ENCODE data around the gene NUP54.

NUP54 gene

DNA sequence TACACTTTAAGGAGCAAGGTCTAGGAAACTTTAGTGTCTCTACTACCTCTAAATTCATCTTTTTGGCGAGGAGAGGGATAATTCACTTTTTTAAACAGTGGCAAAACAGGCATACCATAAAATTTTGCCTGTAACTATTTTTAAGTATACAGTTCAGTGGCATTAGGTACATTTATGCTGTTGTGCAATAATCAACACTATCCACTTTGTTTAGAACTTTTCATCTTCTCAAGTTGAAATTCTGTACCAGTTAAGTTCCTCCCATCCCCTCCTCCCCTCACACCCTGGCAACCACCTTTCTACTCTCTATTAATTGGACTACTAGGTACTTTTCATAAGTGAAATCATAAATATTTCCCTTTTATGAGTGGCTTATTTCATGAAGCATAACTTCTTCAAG, 31.4 kb downstream of the NUP54 start:
- H3K9ac ChIP-seq (ENCODE audit: low read length), result no peak overlapping the region

DNA sequence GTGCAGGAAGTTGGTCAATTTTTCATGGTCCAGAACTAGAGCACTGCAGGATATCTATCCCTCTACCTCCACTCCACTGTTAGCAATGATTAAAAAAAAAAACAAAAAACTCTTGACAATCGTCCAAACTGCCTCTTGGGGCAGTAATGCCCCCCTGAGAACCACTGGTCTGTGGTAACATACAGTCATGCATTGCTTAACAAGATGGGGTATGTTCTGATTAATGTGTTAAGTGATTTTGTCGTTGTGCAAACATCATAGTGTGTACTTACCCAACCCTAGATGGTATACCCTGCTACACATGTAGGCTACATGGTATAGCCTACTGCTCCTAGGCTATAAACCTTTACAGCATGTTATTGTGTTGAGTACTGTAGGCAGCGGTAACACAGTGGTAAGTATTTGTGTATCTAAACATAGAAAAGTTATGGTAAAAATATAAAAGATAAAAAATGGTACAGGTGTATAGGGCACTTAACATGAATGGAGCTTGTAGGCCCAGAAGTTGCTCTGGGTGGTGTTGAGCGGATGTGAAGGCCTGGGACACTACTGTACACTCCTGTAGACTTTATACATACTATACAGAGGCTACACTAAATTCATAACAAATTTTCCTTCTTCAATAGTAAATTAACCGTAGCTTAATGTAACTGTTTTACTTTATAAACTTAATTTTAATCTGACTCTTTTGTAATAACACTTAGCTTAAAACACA, 39.6 kb downstream of the NUP54 start:
- peak; percentile 27 for DNase-seq
- TF ChIP-seq, protein P1, sequence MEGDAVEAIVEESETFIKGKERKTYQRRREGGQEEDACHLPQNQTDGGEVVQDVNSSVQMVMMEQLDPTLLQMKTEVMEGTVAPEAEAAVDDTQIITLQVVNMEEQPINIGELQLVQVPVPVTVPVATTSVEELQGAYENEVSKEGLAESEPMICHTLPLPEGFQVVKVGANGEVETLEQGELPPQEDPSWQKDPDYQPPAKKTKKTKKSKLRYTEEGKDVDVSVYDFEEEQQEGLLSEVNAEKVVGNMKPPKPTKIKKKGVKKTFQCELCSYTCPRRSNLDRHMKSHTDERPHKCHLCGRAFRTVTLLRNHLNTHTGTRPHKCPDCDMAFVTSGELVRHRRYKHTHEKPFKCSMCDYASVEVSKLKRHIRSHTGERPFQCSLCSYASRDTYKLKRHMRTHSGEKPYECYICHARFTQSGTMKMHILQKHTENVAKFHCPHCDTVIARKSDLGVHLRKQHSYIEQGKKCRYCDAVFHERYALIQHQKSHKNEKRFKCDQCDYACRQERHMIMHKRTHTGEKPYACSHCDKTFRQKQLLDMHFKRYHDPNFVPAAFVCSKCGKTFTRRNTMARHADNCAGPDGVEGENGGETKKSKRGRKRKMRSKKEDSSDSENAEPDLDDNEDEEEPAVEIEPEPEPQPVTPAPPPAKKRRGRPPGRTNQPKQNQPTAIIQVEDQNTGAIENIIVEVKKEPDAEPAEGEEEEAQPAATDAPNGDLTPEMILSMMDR (IDR thresholded peaks at IDR 0.05; ENCODE audit: low read length), result peak; percentile 30
- no peak for TF ChIP-seq EZH2 (optimal IDR thresholded peaks at IDR 0.05; ENCODE audit: low read depth, low read length)

More for the DNA sequence above, 31.4 kb downstream of the NUP54 start:
- no peak overlapping the region for H3K27ac ChIP-seq (ENCODE audit: low read length)
- no peak overlapping the region for H3K4me2 ChIP-seq (ENCODE audit: low read depth, low read length)
- no peak overlapping the region for H3K4me3 ChIP-seq (ENCODE audit: low read length)
- no peaks in the 10 kb centered on the region for H3F3A ChIP-seq (ENCODE audit: insufficient read depth, low read length)
- H3K9me3 ChIP-seq (replicated peaks; ENCODE audit: insufficient read depth, low read length), result no peaks in the 10 kb centered on the region
- H3K4me1 ChIP-seq (ENCODE audit: low read length), result no peaks in the 10 kb centered on the region
- no peaks in the 10 kb centered on the region for H3K79me2 ChIP-seq (ENCODE audit: low read length)
- no peaks in the 10 kb centered on the region for H3K9me2 ChIP-seq (replicated peaks; ENCODE audit: insufficient read depth, low read length)
- H4K20me1 ChIP-seq (ENCODE audit: insufficient read depth, low read length), result no peaks in the 10 kb centered on the region
- no peak overlapping the region for H2AFZ ChIP-seq (ENCODE audit: low read length)
- DNase-seq, result no peak
- H3K36me3 ChIP-seq (replicated peaks; ENCODE audit: insufficient read depth, low read length), result peaks cover 16% of the 10 kb centered on the region; the same call in 1 of the 2 replicates
- no peaks in the 10 kb centered on the region for H3K27me3 ChIP-seq (replicated peaks; ENCODE audit: insufficient read depth, low read length)
- TF ChIP-seq EZH2phosphoT487 (IDR thresholded peaks at IDR 0.05; ENCODE audit: low read length), result no peak

GRCh38 chr4:76106442-76106841, 41.8 kb downstream of the NUP54 start:
- H3K4me3 ChIP-seq (ENCODE audit: low read length), result no peak overlapping the region
- H3K27me3 ChIP-seq (replicated peaks; ENCODE audit: insufficient read depth, low read length), result no peaks in the 10 kb centered on the region
- no peak overlapping the region for H2AFZ ChIP-seq (ENCODE audit: low read length)
- H3K4me2 ChIP-seq (ENCODE audit: low read depth, low read length), result no peak overlapping the region
- no peaks in the 10 kb centered on the region for H4K20me1 ChIP-seq (ENCODE audit: insufficient read depth, low read length)
- no peaks in the 10 kb centered on the region for H3K79me2 ChIP-seq (ENCODE audit: low read length)
- H3K27ac ChIP-seq (ENCODE audit: low read length), result no peak overlapping the region
- no peak for TF ChIP-seq EZH2 (optimal IDR thresholded peaks at IDR 0.05; ENCODE audit: low read depth, low read length)
- no peak for TF ChIP-seq EZH2phosphoT487 (IDR thresholded peaks at IDR 0.05; ENCODE audit: low read length)
- TF ChIP-seq, protein P1 (IDR thresholded peaks at IDR 0.05; ENCODE audit: low read length), result no peak
- no peaks in the 10 kb centered on the region; the same call in 1 of the 2 replicates for H3F3A ChIP-seq (ENCODE audit: insufficient read depth, low read length)
- H3K4me1 ChIP-seq (ENCODE audit: low read length), result no peaks in the 10 kb centered on the region
- no peaks in the 10 kb centered on the region for H3K9me2 ChIP-seq (replicated peaks; ENCODE audit: insufficient read depth, low read length)
- no peaks in the 10 kb centered on the region for H3K36me3 ChIP-seq (replicated peaks; ENCODE audit: insufficient read depth, low read length)
- no peak for DNase-seq
- no peak overlapping the region for H3K9ac ChIP-seq (ENCODE audit: low read length)
- H3K9me3 ChIP-seq (replicated peaks; ENCODE audit: insufficient read depth, low read length), result no peaks in the 10 kb centered on the region

More for the DNA sequence above, 39.6 kb downstream of the NUP54 start:
- no peaks in the 10 kb centered on the region for H4K20me1 ChIP-seq (ENCODE audit: insufficient read depth, low read length)
- no peaks in the 10 kb centered on the region for H3K9me2 ChIP-seq (replicated peaks; ENCODE audit: insufficient read depth, low read length)
- H3K4me1 ChIP-seq (ENCODE audit: low read length), result no peaks in the 10 kb centered on the region
- no peak overlapping the region for H3K4me3 ChIP-seq (ENCODE audit: low read length)
- no peaks in the 10 kb centered on the region for H3K27me3 ChIP-seq (replicated peaks; ENCODE audit: insufficient read depth, low read length)
- no peak overlapping the region for H3K27ac ChIP-seq (ENCODE audit: low read length)
- no peaks in the 10 kb centered on the region for H3K9me3 ChIP-seq (replicated peaks; ENCODE audit: insufficient read depth, low read length)
- no peaks in the 10 kb centered on the region for H3K36me3 ChIP-seq (replicated peaks; ENCODE audit: insufficient read depth, low read length)
- H3K4me2 ChIP-seq (ENCODE audit: low read depth, low read length), result no peak overlapping the region
- H3K79me2 ChIP-seq (ENCODE audit: low read length), result no peaks in the 10 kb centered on the region
- H3K9ac ChIP-seq (ENCODE audit: low read length), result no peak overlapping the region
- no peaks in the 10 kb centered on the region; the same call in 1 of the 2 replicates for H3F3A ChIP-seq (ENCODE audit: insufficient read depth, low read length)
- no peak overlapping the region for H2AFZ ChIP-seq (ENCODE audit: low read length)

GRCh38 chr4:76105652-76106051, 42.5 kb downstream of the NUP54 start:
- no peaks in the 10 kb centered on the region for H3K4me1 ChIP-seq (ENCODE audit: low read length)
- TF ChIP-seq, protein P1 (IDR thresholded peaks at IDR 0.05; ENCODE audit: low read length), result no peak
- no peak for TF ChIP-seq EZH2 (optimal IDR thresholded peaks at IDR 0.05; ENCODE audit: low read depth, low read length)
- TF ChIP-seq EZH2phosphoT487 (IDR thresholded peaks at IDR 0.05; ENCODE audit: low read length), result no peak
- no peaks in the 10 kb centered on the region for H3K36me3 ChIP-seq (replicated peaks; ENCODE audit: insufficient read depth, low read length)
- DNase-seq, result no peak
- H4K20me1 ChIP-seq (ENCODE audit: insufficient read depth, low read length), result no peaks in the 10 kb centered on the region
- no peak overlapping the region for H2AFZ ChIP-seq (ENCODE audit: low read length)
- H3K79me2 ChIP-seq (ENCODE audit: low read length), result no peaks in the 10 kb centered on the region
- no peak overlapping the region for H3K4me3 ChIP-seq (ENCODE audit: low read length)
- H3K9me3 ChIP-seq (replicated peaks; ENCODE audit: insufficient read depth, low read length), result no peaks in the 10 kb centered on the region
- no peaks in the 10 kb centered on the region for H3K27me3 ChIP-seq (replicated peaks; ENCODE audit: insufficient read depth, low read length)
- no peak overlapping the region for H3K27ac ChIP-seq (ENCODE audit: low read length)
- no peak overlapping the region for H3K9ac ChIP-seq (ENCODE audit: low read length)
- no peaks in the 10 kb centered on the region for H3F3A ChIP-seq (ENCODE audit: insufficient read depth, low read length)
- H3K4me2 ChIP-seq (ENCODE audit: low read depth, low read length), result no peak overlapping the region
- no peaks in the 10 kb centered on the region for H3K9me2 ChIP-seq (replicated peaks; ENCODE audit: insufficient read depth, low read length)
